Ovary (tissue), 10 donors: ENCODE results near the gene ITPKA. TPM values are rescaled to one million over a fixed set of nuclear protein-coding genes. Genes with fewer than 3 reads are reported as not detected.

Experiments
- DNase-seq, 5 donors: peaks; one replicate each; pipeline ENCODE4 v3.0.0-alpha.2; 2019 to 2020
- H3K27ac ChIP-seq, 2 donors: fragments of 200-600 bp; one replicate each; pipeline versions ENCODE4 v1.5.1 to v1.8.0; 2019 to 2022
- H3K27me3 ChIP-seq: fragments of 200-600 bp; one replicate; pipeline ENCODE4 v1.8.0; 2022
- H3K36me3 ChIP-seq: fragments of 200-600 bp; sonication (generic); one replicate; pipeline ENCODE4 v1.5.1; 2019
- H3K4me1 ChIP-seq: one replicate; pipeline ENCODE4 v1.8.1; 2013; ENCODE audit warnings: mild to moderate bottlenecking, moderate library complexity; ENCODE audit not compliant: insufficient read depth
- H3K4me3 ChIP-seq: fragments of 200-600 bp; sonication (generic); one replicate; pipeline ENCODE4 v1.5.1; 2017
- H3K9me3 ChIP-seq, 2 donors: fragments of 200-600 bp in 1 of 2; sonication (generic) in 1 of 2; one replicate each; pipeline versions ENCODE4 v1.5.1 to v1.8.1; 2013 to 2019; ENCODE audit warnings: mild to moderate bottlenecking in 1 of 2, moderate library complexity in 1 of 2
- CTCF ChIP-seq, 3 donors: fragments of 450-650 bp in 2 of 3; fragments of 200-600 bp in 1 of 3; IDR thresholded peaks; one replicate each; pipeline versions ENCODE4 v1.5.1 to v1.8.0; 2016 to 2022; ENCODE audit warnings: antibody characterized with exemption in 3 of 3, mild to moderate bottlenecking in 1 of 3
- EP300 ChIP-seq: sonication (generic); formaldehyde crosslinking; IDR thresholded peaks from one replicate; pipeline ENCODE4 v1.6.1; 2017; ENCODE audit warnings: antibody characterized with exemption
- POLR2A ChIP-seq: fragments of 450-650 bp; IDR thresholded peaks from one replicate; pipeline ENCODE4 v1.6.1; 2017; ENCODE audit warnings: antibody characterized with exemption, mild to moderate bottlenecking, moderate library complexity
- WGBS, 3 donors: extraction: QIAGEN DNeasy Blood & Tissue Kit in 1 of 3; methylation state at CpG; one replicate each; pipeline versions ENCODE4 v1.1.5 to v1.1.7; 2013 to 2017; 5-methylcytosine and 5-hydroxymethylcytosine counted together
- intact Hi-C, 4 donors: fragments of 100-400 bp; cut with DNase I; formaldehyde crosslinking; loops; one replicate each; pipeline versions ENCODE4 v1.11.0 to v1.15.1; 2022 to 2023
- long read RNA-seq, 3 donors: library from polyadenylated mRNA in 2 of 3; unstranded in 2 of 3; transcript quantifications; one replicate each; pipeline ENCODE4 v2.0.0 and lab custom pipeline, GENCODE V29; 2021 to 2026
- polyA plus RNA-seq, 2 donors: library from polyadenylated mRNA; stranded (reverse); fragments of 200-250 nt in 1 of 2; fragments of 350-450 nt in 1 of 2; fragmentation: Illumina TruSeq in 1 of 2; extraction: RNeasy Lipid Tissue Mini Kit (QIAGEN cat#74804) in 1 of 2; gene quantifications; one replicate each; pipeline ENCODE4 v1.2.3, GENCODE V29; 2013 to 2014
- total RNA-seq, 7 donors: library from RNA; depleted of rRNA in 2 of 7; stranded (reverse); fragments of >200 nt in 2 of 7; fragmentation: NEBNext Ultra II Directional in 3 of 7; extraction: Animal tissue kit (Norgen Biotek cat#: 25700) in 3 of 7; gene quantifications; one replicate each; pipeline versions ENCODE4 v1.1.0 to v1.2.4, GENCODE V29; 2016 to 2023
- donor health status: DM: no; HTN: no; CAD: no; lungs with moderate emphysema.
- donor health status: DM: no; HTN: no; CAD: no.
- donor health status: Bipolar disorder and iron deficiency.
- donor health status: DM: yes; HTN: yes; CAD: no.
- donor health status: DM: no; HTN: no; CAD: no.
- donor health status: DM: yes; HTN: yes; CAD: no.

Gene ITPKA
- under 1 TPM; 0.11 to 0.82 (median 0.51) TPM for total RNA-seq
- under 1 TPM; 0.15 to 0.33 TPM for polyA plus RNA-seq
- long read RNA-seq, donor 1, partial matches to known transcripts: 1 of 1 reads
- long read RNA-seq, donor 1, other reads (novel, unspliced or antisense): 0 of 1 reads
- long read RNA-seq, donor 2, partial matches to known transcripts: 0 of 1 reads
- long read RNA-seq, donor 2, other reads (novel, unspliced or antisense): 0 of 1 reads
- long read RNA-seq, donor 3, partial matches to known transcripts: 0 of 1 reads
- long read RNA-seq, donor 3, other reads (novel, unspliced or antisense): 0 of 1 reads

GRCh38 chr15:41493205-41493901 is at the start of gene ITPKA:
TSS of gene ITPKA (plus strand) at chr15:41493874. CDS start at chr15:41493928, 54 bp downstream.
- TF ChIP-seq EP300: no peak
- no peak for TF ChIP-seq POLR2A
- no peak for TF ChIP-seq CTCF (IDR thresholded peaks at IDR 0.05)
- H3K9me3 ChIP-seq: no peaks in the 10 kb centered on the region
- no peaks in the 10 kb centered on the region for H3K36me3 ChIP-seq
- H3K27ac ChIP-seq: no peak within 1 kb of the TSS
- intact Hi-C loops: no loop called here
- 0 to 1% (median 0%) methylated on average over 36 to 60 of the region's 60 CpGs for WGBS, 3 donors
- H3K27me3 ChIP-seq: no peaks in the 10 kb centered on the region
- peak; percentile 57 to 72 (median 66) for DNase-seq
- H3K4me3 ChIP-seq: peak within 1 kb of the TSS; percentile 51
- H3K4me1 ChIP-seq: peaks cover 11% of the 10 kb centered on the region

- no peaks in the 10 kb centered on the region for H3K27me3 ChIP-seq
- no peaks in the 10 kb centered on the region for H3K36me3 ChIP-seq
- no peak overlapping the region for H3K27ac ChIP-seq
- no peaks in the 10 kb centered on the region for H3K4me1 ChIP-seq
- no peaks in the 10 kb centered on the region for H3K9me3 ChIP-seq
- intact Hi-C loops: no loop called here
- H3K4me3 ChIP-seq: no peak overlapping the region
- no peak for DNase-seq
- TF ChIP-seq POLR2A: no peak
- no peak for TF ChIP-seq CTCF (IDR thresholded peaks at IDR 0.05)
- TF ChIP-seq EP300: no peak
Observed at GRCh38 chr15:41445399-41445798, 48.3 kb upstream of the ITPKA start.

- no peaks in the 10 kb centered on the region for H3K9me3 ChIP-seq
- no peak overlapping the region for H3K27ac ChIP-seq
- no peaks in the 10 kb centered on the region for H3K36me3 ChIP-seq
- TF ChIP-seq CTCF (IDR thresholded peaks at IDR 0.05) (no peak), EP300 (no peak), POLR2A (no peak)
- no peaks in the 10 kb centered on the region for H3K4me1 ChIP-seq
- 74 to 79% (median 75%) methylated on average over 4 of the region's 4 CpGs for WGBS, 3 donors
- DNase-seq: no peak
- H3K4me3 ChIP-seq: no peak overlapping the region
- no peaks in the 10 kb centered on the region for H3K27me3 ChIP-seq
- intact Hi-C loops: no loop called here
Observed at GRCh38 chr15:41462084-41462795, 31.4 kb upstream of the ITPKA start.

GRCh38 chr15:41464889-41465580 is 28.6 kb upstream of the ITPKA start:
- Histone ChIP-seq H3K4me3 (no peak overlapping the region), H3K4me1 (no peaks in the 10 kb centered on the region), H3K27me3 (no peaks in the 10 kb centered on the region), H3K27ac (no peak overlapping the region), H3K9me3 (no peaks in the 10 kb centered on the region), H3K36me3 (no peaks in the 10 kb centered on the region)
- DNase-seq: no peak
- no peak for TF ChIP-seq EP300
- TF ChIP-seq CTCF (IDR thresholded peaks at IDR 0.05): no peak
- TF ChIP-seq POLR2A: no peak
- 91 to 92% (median 91%) methylated on average over 9 of the region's 9 CpGs for WGBS, 3 donors
- intact Hi-C loops: no loop called here
